Pancreas (tissue), 10 donors: ENCODE measurements around the gene CHMP1A. TPM values are rescaled to one million over a fixed set of nuclear protein-coding genes. Genes with fewer than 3 reads are reported as not detected.
A peak's percentile ranks its signal among the peaks of the same experiment; 100 is the strongest.

Source experiments
- ATAC-seq, 4 donors: fragments of 200-7000 bp; cut with Tn5 transposase; one replicate each; pipeline versions ENCODE4 v1.8.0 to v1.9.1; 2020; ENCODE audit warnings: mild to moderate bottlenecking in 4 of 4, moderate library complexity in 4 of 4
- DNase-seq, 6 donors: peaks; one replicate each; pipeline ENCODE4 v3.0.0-alpha.2; 2020
- FAIRE-seq: peaks from 2 replicates; lab custom pipeline; 2012; peaks lifted over from hg19 to GRCh38; lab: Jason Lieb, UNC
- H3K27ac ChIP-seq, 4 donors: fragments of 200-600 bp; sonication (generic); 1 replicate in 3 of 4; 2 replicates in 1 of 4; pipeline versions ENCODE4 v1.5.0 to v1.8.0; 2020
- H3K27me3 ChIP-seq, 4 donors: fragments of 200-600 bp; one replicate each; pipeline ENCODE4 v1.8.0; 2021
- H3K36me3 ChIP-seq, 3 donors: fragments of 200-600 bp; sonication (generic) in 1 of 3; one replicate each; pipeline versions ENCODE4 v1.5.0 to v1.8.0; 2020 to 2021
- H3K4me1 ChIP-seq, 3 donors: fragments of 200-600 bp; one replicate each; pipeline ENCODE4 v1.8.0; 2021
- H3K4me3 ChIP-seq, 4 donors: fragments of 200-600 bp; sonication (generic) in 2 of 4; one replicate each; pipeline versions ENCODE4 v1.5.0 to v1.8.0; 2020 to 2021
- H3K9me3 ChIP-seq, 4 donors: fragments of 200-600 bp; one replicate each; pipeline ENCODE4 v1.8.0; 2021
- CTCF ChIP-seq, 4 donors: fragments of 200-600 bp; sonication (generic) in 3 of 4; IDR thresholded peaks; one replicate each; pipeline versions ENCODE4 v1.5.0 to v1.8.0; 2021; ENCODE audit warnings: antibody characterized with exemption in 4 of 4
- WGBS, 2 donors: extraction: QIAGEN DNeasy Blood & Tissue Kit; methylation state at CpG; one replicate each; pipeline ENCODE4 v1.1.7; 2013; 5-methylcytosine and 5-hydroxymethylcytosine counted together
- intact Hi-C, 3 donors: fragments of 100-400 bp; cut with DNase I; formaldehyde crosslinking; loops; one replicate each; pipeline versions ENCODE4 v1.11.1 to v1.14.2; 2022
- polyA plus RNA-seq, 2 donors: library from polyadenylated mRNA; stranded (reverse); fragments of 200-250 nt; gene quantifications; one replicate each; pipeline ENCODE4 v1.2.3, GENCODE V29; 2013
- total RNA-seq, 6 donors: library from RNA; stranded (reverse); fragmentation: NEBNext Ultra II Directional in 4 of 6; extraction: Animal tissue kit (Norgen Biotek cat#: 25700) in 4 of 6; gene quantifications; one replicate each; pipeline versions ENCODE4 v1.2.1 to v1.2.4, GENCODE V29; 2021 to 2023
- donor health status: healthy with polysubstance abuse.
- donor health status: DM: no; HTN: no; CAD: no; lungs with moderate emphysema.
- donor health status: DM: no; HTN: no; CAD: no.
- donor health status: control.
- donor health status: control.
- donor health status: Bipolar disorder and iron deficiency.
- donor health status: DM: yes; HTN: yes; CAD: no.
- donor health status: DM: no; HTN: no; CAD: no.
- donor health status: DM: no; HTN: no; CAD: no.
- donor health status: DM: yes; HTN: yes; CAD: no.

Gene CHMP1A
- total and polyA plus RNA-seq, 8 donors = 27.6 to 71.4 (median 32.2) TPM

- 68% methylated on average over 15 of the region's 16 CpGs for WGBS, 2 donors
- Histone ChIP-seq H3K36me3 (no peaks in the 10 kb centered on the region), H3K9me3 (no peaks in the 10 kb centered on the region), H3K27ac (no peak overlapping the region), H3K27me3 (no peaks in the 10 kb centered on the region), H3K4me1 (no peaks in the 10 kb centered on the region), H3K4me3 (no peak overlapping the region)
- ATAC-seq = no peak
- FAIRE-seq = no peak
- DNase-seq = no peak
- intact Hi-C loops = no loop called here
- no peak for TF ChIP-seq CTCF (IDR thresholded peaks at IDR 0.05)
Measured at GRCh38 chr16:89618109-89618998, 39.2 kb downstream of the CHMP1A start.

GRCh38 chr16:89617036-89617435 lies 40.5 kb downstream of the CHMP1A start:
- intact Hi-C loops = no loop called here
- H3K27ac ChIP-seq = no peak overlapping the region
- no peaks in the 10 kb centered on the region for H3K27me3 ChIP-seq
- ATAC-seq = no peak
- TF ChIP-seq CTCF (IDR thresholded peaks at IDR 0.05) = no peak
- H3K4me1 ChIP-seq = peaks cover 0 to 6% (median 3%) of the 10 kb centered on the region in 3 donors
- 76 to 77% methylated on average over 6 of the region's 6 CpGs for WGBS, 2 donors
- no peak overlapping the region for H3K4me3 ChIP-seq
- H3K9me3 ChIP-seq = no peaks in the 10 kb centered on the region
- no peak for FAIRE-seq
- H3K36me3 ChIP-seq = no peaks in the 10 kb centered on the region
- no peak for DNase-seq

DNA sequence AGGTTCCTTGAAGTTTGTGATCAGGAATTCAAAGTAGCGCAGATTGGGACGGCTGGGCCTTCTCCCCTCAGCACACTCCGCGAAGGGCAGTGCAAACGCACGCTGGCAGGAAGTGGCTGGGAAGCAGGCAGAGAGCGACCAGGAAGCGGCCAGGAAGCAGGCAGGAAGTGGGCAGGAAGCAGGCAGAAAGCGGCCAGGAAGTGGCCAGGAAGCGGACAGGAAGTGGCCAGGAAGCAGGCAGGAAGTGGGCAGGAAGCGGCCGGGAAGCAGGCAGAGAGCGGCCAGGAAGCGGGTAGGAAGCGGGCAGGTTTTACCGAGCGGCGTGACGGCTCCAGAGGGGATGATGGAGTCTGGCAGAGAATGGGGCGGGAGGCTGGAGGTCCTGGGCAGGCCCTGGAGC lies 40.9 kb downstream of the CHMP1A start:
- no peak for DNase-seq
- H3K36me3 ChIP-seq = no peaks in the 10 kb centered on the region
- H3K4me3 ChIP-seq = no peak overlapping the region
- ATAC-seq = no peak
- no peak for TF ChIP-seq CTCF (IDR thresholded peaks at IDR 0.05)
- no peaks in the 10 kb centered on the region for H3K27me3 ChIP-seq
- no peak overlapping the region for H3K27ac ChIP-seq
- intact Hi-C loops = no loop called here
- no peaks in the 10 kb centered on the region for H3K9me3 ChIP-seq
- FAIRE-seq = no peak
- WGBS, 2 donors = 90 to 91% methylated on average over 20 of the region's 20 CpGs
- H3K4me1 ChIP-seq = peaks cover 0 to 6% (median 3%) of the 10 kb centered on the region in 3 donors

- peak; percentile 16 to 69 (median 47) for TF ChIP-seq CTCF (IDR thresholded peaks at IDR 0.05)
- DNase-seq (peak in 2 of 6 donors; percentile 79 to 82), FAIRE-seq (no peak), ATAC-seq (peak in 2 of 4 donors; percentile 33 to 49)
- H3K36me3 ChIP-seq = no peaks in the 10 kb centered on the region
- H3K27me3 ChIP-seq = no peaks in the 10 kb centered on the region
- 25 to 38% methylated on average over 17 of the region's 17 CpGs for WGBS, 2 donors
- H3K4me1 ChIP-seq = peaks cover 0 to 6% (median 3%) of the 10 kb centered on the region in 3 donors
- H3K9me3 ChIP-seq = no peaks in the 10 kb centered on the region
- peak overlapping the region in 1 of 4 donors; percentile 50 for H3K4me3 ChIP-seq
- intact Hi-C loops = no loop called here
- H3K27ac ChIP-seq = no peak overlapping the region
Measured at GRCh38 chr16:89615596-89616090, 41.9 kb downstream of the CHMP1A start.
